ENCODE data around the gene ZNF547.

The ZNF547 gene

DNA sequence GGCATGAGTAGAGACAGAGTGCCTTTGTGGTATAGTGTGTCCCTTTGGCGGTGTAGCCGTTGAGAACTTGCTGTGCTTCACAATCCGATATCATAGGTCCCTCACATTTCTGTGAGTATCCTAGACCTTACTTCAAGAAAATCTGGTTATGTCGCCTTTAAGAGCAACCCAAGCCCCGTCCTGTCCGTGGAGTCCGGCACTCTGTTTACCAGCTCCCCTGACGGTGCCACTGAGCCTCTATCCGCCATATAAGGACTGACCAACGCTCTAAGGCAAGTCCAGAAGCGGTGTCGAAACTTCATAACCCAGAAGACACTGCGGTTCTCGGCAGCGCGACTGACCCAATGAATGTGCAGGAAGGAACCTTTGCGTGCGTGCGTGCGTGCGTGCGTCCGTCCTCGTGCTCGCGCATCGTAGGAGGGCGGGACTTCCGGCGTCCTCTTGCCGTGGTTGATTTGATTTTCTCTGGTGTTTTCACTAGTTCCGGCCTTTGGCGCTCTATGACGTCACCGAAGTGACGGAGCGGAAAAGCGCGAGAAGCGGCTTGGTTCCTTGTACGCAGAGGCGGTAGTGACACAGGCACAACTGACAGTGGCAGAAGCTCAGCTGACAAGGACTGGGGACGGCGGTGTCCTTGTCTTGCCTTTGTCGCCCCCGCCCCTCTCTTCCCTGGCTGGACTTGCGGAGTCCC lies at the start of gene ZNF547, which contains the start of gene TRAPPC2B:
TSS of gene ZNF547 (plus strand) at position 555 of the 691 bp plus-strand sequence. CDS start 5,005 bp downstream, outside the sequence.
TSS of gene TRAPPC2B (plus strand) at position 555 of the 691 bp plus-strand sequence. CDS start 1,283 bp downstream, outside the sequence.
- DNase-seq (ENCODE audit: low spot score), result peak; percentile 95

DNA sequence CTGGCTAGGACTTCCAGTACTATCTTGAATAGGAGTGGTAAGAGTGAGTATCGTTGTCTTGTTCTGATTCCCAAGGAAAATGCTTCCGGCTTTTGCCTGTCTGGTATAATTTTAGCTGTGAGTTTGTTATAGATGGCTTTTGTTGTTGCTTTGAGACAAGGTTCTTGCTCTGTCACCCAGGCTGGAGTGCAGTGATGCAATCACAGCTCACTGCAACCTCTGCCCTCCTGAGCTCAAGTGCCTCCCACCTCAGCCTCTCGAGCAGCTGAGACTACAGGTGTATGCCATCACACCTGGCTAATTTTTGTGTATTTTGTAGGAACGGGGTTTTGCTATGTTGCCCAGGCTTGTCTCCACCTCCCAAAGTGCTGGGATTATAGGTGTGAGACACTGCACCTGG lies 49.2 kb upstream of the ZNF547 start:
- DNase-seq (ENCODE audit: low spot score), result no peak

DNA sequence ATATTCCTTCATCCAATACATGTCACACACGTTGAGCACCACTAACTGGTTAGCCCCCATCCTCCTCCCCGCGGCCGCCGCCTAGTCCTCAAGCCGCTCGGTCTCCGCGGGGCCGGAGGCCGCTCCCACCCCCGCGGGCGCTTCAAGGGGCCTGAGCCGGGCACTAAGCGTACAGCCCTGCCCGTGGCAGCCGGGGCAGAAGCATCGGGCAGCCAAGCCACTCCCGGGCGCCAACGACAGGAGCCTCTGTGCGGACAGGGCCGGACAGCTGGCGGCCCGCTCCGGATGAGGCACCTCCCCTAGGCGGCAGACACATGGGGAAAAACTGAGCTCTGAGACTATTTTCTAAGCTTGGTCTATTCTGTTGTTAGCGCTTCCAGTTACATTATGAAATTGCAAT lies 45.8 kb upstream of the ZNF547 start:
- DNase-seq (ENCODE audit: low spot score), result no peak

GRCh38 chr19:57319869-57320179 lies 43.5 kb upstream of the ZNF547 start:
- no peak for DNase-seq (ENCODE audit: low spot score)

GRCh38 chr19:57320180-57321084 lies 42.9 kb upstream of the ZNF547 start, which contains the start of gene ZNF543:
Gene ZNF543, plus strand, starts transcription at chr19:57320472. Its CDS starts 382 bp downstream, at chr19:57320854.
- peak; percentile 98 for DNase-seq (ENCODE audit: low spot score)

GRCh38 chr19:57321116-57321515 lies 42.2 kb upstream of the ZNF547 start:
- DNase-seq (ENCODE audit: low spot score), result no peak

GRCh38 chr19:57321751-57322150 lies 41.6 kb upstream of the ZNF547 start:
- DNase-seq (ENCODE audit: low spot score), result no peak

DNA sequence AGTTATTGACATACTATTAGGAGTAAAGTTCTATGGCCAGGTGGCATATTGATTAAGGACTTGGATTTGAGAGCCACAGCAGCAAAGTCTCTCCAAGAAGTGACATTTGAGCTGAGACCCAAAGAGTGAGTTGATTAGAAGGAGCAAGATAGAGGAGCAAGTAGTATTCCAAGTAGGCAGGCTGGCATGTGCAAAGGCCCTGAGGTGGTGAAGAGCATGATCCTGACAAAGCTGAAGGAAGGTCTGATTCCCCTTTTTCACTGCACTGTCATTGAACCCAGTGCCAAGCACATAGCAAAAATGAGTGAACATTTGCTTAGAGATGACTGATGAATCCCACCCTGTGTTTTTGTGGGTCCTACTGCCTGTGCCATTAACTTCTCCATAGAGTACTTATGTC lies 38.4 kb upstream of the ZNF547 start:
- DNase-seq (ENCODE audit: low spot score), result no peak

DNA sequence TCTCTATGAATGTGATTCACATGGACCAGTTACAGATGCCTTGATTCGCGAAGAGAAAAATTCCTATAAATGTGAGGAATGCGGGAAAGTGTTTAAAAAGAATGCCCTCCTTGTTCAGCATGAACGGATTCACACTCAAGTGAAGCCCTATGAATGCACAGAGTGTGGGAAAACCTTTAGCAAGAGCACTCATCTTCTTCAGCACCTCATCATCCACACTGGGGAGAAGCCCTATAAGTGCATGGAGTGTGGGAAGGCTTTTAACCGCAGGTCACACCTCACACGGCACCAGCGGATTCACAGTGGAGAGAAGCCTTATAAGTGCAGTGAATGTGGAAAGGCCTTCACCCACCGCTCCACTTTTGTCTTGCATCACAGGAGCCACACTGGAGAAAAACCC lies 35.4 kb upstream of the ZNF547 start:
- no peak for DNase-seq (ENCODE audit: low spot score)

DNA sequence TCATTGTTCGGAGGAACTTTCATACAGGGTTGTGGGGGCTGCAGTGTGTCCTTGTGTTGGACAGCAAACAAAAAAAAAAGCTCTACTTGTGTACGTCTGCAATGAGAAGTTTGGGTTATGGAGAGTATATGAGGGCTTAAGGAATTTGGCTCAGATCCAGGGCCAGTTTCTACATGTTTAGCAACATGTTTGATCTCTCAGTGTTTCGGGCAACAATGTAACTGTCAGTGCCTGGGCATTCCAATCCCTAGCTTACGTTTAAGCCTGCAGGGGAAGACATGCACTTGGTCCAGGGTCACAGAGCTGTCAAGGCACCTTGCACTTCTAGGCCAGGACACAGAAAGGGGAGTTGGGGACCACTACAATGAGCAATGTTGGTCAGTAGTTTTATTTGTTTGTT lies 29.2 kb upstream of the ZNF547 start:
- no peak for DNase-seq (ENCODE audit: low spot score)

GRCh38 chr19:57338877-57339276 lies 24.5 kb upstream of the ZNF547 start:
- DNase-seq (ENCODE audit: low spot score), result no peak

GRCh38 chr19:57342582-57342981 lies 20.8 kb upstream of the ZNF547 start:
- DNase-seq (ENCODE audit: low spot score), result no peak

DNA sequence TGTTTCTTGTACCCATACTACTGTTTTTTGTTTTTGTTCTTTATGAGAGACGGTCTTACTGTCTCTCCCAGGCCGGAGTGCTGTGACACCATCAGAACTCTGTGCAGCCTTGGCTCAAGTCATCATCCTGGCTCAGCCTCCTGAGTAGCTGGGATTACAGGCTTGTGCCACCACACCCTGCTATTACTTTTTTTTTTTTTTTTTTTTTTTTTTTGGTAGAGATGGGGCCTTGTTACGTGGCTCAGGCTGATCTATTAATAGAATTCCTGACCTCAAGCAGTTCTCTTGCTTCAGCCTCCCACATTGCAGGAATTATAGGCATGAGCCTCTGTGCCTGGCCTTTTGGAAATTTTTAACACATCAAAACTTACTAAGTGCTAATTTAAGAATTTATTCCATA lies 15.2 kb upstream of the ZNF547 start:
- no peak for DNase-seq (ENCODE audit: low spot score)

DNA sequence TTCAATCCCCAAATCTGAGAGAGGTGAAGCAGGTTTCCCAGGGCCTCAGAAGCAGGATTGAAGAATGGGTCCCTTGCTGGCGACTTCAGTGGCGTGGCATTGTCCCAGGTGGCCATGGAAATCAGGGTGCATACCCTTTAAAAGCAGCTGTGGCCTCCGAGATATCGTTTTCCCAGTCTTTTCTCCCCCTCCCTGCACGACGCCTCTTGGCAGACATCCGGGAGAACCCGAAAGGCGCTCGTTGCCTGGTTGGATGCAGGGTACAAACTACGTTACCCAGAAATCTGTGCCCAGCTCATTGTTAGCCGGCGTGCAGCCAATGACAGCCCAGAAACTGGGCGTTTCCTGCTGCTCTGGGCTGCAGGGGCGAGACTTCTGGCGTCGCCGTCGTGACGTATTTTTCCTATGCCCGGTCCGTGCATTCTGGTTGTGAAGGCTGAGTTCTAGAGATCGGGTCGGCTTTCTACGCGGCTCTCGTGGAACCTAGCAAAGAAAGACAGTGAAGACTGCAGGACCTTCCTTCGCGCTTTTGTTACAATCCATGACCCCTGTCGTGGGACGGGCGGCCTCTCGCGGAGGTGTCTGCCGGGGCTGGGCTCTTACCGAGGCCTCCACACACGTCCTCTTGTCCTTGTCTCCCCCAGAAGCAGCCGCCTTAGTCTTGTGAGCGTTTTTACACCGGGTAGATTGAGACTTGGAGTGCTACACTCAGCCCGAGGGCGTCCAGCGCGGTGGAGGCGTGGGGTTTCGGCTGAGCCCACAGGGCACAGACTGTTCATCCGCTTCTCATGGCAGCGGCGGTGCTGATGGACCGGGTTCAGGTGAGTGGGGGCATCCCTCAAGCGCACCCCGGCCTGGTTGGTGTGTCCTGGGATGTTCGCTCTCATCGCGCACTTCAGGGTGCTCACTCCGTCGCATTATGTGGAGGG lies 12.2 kb upstream of the ZNF547 start, which contains the start of gene ZNF304:
TSS of gene ZNF304 (plus strand) at position 395 of the 929 bp plus-strand sequence. CDS start at position 789, 394 bp downstream.
- peak; percentile 95 for DNase-seq (ENCODE audit: low spot score)

DNA sequence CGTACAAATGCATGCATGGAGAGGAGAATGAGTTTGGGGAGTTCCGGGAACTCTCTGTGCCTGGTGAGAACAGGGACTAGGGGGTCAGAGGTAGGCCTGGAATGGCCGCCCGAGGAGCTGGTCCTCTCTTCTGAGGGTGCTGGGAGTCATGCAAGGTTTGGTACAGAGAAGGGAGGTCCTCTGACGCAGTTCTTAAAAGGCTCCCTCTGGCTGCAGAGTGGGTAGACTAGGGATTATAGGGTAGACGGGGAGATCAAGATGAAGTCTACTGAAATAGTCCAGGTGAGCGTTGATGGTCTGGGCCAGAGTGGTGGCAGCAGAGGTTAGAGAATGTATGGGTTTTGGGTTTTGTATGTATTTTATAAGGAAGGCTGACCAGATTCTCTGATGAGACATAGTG lies 11.5 kb upstream of the ZNF547 start:
- DNase-seq (ENCODE audit: low spot score), result peak; percentile 7

- no peak for DNase-seq (ENCODE audit: low spot score)
These were observed 7.4 kb upstream of the ZNF547 start for GRCh38 chr19:57355916-57356315.

GRCh38 chr19:57357406-57357805 lies 5.9 kb upstream of the ZNF547 start:
- DNase-seq (ENCODE audit: low spot score), result no peak

DNA sequence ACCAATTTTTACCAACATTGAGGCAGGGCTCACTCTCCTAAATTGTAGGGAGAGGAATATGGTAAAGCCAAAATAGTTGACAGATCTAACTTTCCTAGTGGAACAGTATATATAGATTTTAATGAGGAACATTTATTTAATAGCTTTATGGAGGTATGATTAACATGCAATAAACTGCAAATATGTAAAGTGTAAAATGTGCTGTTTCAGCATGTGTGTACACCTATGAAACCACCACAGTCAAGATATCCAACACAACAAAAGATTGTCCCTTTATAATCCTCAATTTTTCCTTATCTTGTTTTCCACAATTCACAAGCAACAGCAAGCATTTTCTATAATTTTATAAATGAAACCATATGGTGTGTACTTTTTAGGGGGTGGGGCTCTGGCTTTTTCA lies 4.1 kb upstream of the ZNF547 start:
- DNase-seq (ENCODE audit: low spot score), result no peak

DNA sequence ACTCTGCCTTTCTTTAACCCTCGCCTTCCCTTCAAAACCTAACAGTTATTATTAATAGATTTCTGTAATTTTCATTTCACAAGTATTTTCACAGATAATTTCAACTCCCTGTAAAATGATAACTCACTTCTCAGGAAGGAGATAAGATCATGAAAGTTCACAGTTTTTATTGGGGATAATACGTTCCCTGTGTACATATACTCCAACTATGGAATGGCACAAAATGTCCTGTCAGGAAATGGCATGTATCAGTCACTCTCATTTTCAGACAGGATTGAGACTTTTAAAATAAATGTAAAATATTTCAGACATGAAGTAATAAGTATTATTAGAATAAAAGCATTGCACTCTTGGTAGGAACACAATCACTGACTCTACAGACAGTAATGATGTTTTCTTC lies 932 bp upstream of the ZNF547 start:
- DNase-seq (ENCODE audit: low spot score), result no peak

DNA sequence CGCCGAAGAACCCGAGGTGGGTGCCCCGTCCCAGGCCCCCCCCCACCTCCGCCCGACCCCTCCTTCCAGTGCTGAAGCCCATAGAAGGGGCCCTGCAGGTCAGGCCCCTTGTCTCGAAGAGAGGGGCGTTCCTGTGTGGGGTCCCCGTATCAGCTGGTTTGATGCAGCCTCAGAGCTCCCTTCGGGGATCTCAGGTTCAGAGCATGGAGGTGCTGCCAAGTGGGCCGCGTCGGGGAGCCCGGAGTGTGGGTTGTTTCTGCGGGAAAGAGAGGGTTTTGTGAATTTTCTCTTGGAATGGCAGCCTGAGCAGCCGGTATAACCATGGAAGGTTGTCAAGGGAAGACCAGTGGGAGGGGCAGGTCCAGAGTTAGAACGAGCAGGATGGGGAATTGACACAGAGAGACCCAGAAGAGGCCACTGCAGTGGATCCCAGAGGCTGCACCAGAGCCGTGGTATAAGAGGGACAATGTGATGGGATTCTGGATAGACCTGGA lies 384 bp downstream of the ZNF547 start:
- no peak for DNase-seq (ENCODE audit: low spot score)

DNA sequence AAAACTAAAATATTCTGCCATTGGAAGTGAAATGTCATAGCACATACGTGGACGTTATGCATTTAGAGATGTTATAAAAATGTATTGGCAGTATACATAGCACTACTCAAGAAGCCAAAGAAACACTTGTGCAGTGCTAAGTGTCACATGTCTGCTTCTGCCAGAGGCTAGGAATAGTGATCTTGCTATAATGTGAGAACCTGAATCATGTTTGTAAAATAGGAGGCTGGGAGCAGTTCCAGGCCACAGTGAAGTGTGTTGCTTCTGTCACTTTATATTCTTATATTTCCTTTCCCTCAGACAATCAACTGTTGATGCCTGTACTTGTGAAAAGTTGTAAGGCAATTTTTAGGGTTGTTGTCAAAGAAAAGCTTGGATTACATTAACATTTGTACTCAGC lies 3.4 kb downstream of the ZNF547 start:
- no peak for DNase-seq (ENCODE audit: low spot score)

GRCh38 chr19:57374179-57374578 lies 10.8 kb downstream of the ZNF547 start:
- no peak for DNase-seq (ENCODE audit: low spot score)

All from germinal center (tissue), 1 donor.